ENCODE results near the gene F11R.
A peak's percentile ranks its signal among the peaks of the same experiment; 100 is the strongest.
"Not testable (repeated sequence)": the region's sequence is repeated elsewhere in the genome, so short reads cannot be mapped to it uniquely, and the experiment has no call there.

F11R gene

GRCh38 chr1:160956966-160957365 lies 64.0 kb downstream of the F11R start:
- DNase-seq: no peak

- DNase-seq: no peak
Observed at GRCh38 chr1:160954158-160955104, 66.5 kb downstream of the F11R start, which contains the start of gene ITLN2. Gene ITLN2, minus strand, starts transcription at chr1:160954809. Its CDS starts 68 bp downstream, at chr1:160954741.

- DNase-seq: no peak
Observed at GRCh38 chr1:160953030-160953429, 67.9 kb downstream of the F11R start.

- DNase-seq: no peak
Observed at GRCh38 chr1:160952129-160952510, 68.8 kb downstream of the F11R start.

GRCh38 chr1:160951443-160952128 lies 69.4 kb downstream of the F11R start:
- peak; percentile 15 for DNase-seq

- DNase-seq: no peak
Observed at GRCh38 chr1:160950657-160951056, 70.3 kb downstream of the F11R start.

GRCh38 chr1:160949881-160950280 lies 71.1 kb downstream of the F11R start:
- no peak for DNase-seq

GRCh38 chr1:160949216-160949880 lies 71.6 kb downstream of the F11R start:
- DNase-seq: not testable (repeated sequence)

- not testable (repeated sequence) for DNase-seq
Observed at GRCh38 chr1:160947174-160947759, 73.7 kb downstream of the F11R start.

- not testable (repeated sequence) for DNase-seq
Observed at GRCh38 chr1:160945881-160946280, 75.1 kb downstream of the F11R start.
